Keratinocyte (primary cell): Measurements from ENCODE around the gene SEL1L3.

Experiments
- EZH2 ChIP-seq: IDR thresholded peaks from one replicate; pipeline ENCODE4 v1.6.1; 2012; ENCODE audit warnings: inconsistent platforms, mild to moderate bottlenecking, low read length, moderate library complexity
- TF ChIP-seq, protein P1 (sequence below), 3 experiments: IDR thresholded peaks in 1 of 3; conservative IDR thresholded peaks in 1 of 3; optimal IDR thresholded peaks in 1 of 3; 2 replicates in 2 of 3; 3 replicates in 1 of 3; pipeline versions ENCODE3 to v1.5.1; 2011; ENCODE audit warnings: low read length in 3 of 3, mild to moderate bottlenecking in 3 of 3, moderate library complexity in 2 of 3, control low read depth in 1 of 3, inconsistent platforms in 1 of 3; ENCODE audit not compliant: insufficient read depth in 2 of 3; ENCODE audit errors: extremely low read depth in 1 of 3

DNA sequence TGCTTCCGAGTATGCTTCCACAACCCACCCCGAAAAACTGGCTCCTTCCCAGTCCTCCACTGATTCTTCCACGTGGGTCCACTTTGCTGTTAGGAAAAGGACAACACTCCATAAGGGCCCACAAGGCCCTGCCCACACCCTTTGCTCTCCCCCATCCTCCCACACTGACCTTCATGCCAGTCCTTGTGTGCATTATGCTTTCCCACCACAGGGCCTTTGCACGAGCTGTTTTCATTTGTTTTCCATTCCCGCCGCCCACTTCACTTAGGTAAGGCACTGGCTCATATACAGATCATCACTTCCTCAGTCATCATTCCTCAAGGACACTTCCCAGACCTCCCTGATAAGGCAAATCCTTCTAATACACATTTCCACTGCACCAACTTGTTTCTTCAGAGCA lies 16.8 kb upstream of the SEL1L3 start:
- TF ChIP-seq, protein P1, sequence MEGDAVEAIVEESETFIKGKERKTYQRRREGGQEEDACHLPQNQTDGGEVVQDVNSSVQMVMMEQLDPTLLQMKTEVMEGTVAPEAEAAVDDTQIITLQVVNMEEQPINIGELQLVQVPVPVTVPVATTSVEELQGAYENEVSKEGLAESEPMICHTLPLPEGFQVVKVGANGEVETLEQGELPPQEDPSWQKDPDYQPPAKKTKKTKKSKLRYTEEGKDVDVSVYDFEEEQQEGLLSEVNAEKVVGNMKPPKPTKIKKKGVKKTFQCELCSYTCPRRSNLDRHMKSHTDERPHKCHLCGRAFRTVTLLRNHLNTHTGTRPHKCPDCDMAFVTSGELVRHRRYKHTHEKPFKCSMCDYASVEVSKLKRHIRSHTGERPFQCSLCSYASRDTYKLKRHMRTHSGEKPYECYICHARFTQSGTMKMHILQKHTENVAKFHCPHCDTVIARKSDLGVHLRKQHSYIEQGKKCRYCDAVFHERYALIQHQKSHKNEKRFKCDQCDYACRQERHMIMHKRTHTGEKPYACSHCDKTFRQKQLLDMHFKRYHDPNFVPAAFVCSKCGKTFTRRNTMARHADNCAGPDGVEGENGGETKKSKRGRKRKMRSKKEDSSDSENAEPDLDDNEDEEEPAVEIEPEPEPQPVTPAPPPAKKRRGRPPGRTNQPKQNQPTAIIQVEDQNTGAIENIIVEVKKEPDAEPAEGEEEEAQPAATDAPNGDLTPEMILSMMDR (optimal IDR thresholded peaks at IDR 0.05 in 1 of 3, IDR thresholded peaks at IDR 0.05 in 1 of 3, conservative IDR thresholded peaks at IDR 0.05 in 1 of 3; ENCODE audit: extremely low read depth in 1 of 3, insufficient read depth in 2 of 3, low read length in 3 of 3) = no peak
- TF ChIP-seq EZH2 = no peak
